Germinal center (tissue), 1 donor: ENCODE data around the gene SEMA3E.

Experiments
- DNase-seq: peaks from one replicate; pipeline ENCODE4 v3.0.0; 2012; ENCODE audit warnings: mixed read lengths, low spot score

The SEMA3E gene

GRCh38 chr7:83640731-83641537, 8.0 kb downstream of the SEMA3E start:
- DNase-seq: no peak

- no peak for DNase-seq
Measured at GRCh38 chr7:83640240-83640639, 8.7 kb downstream of the SEMA3E start.

GRCh38 chr7:83633516-83633915, 15.4 kb downstream of the SEMA3E start:
- no peak for DNase-seq

GRCh38 chr7:83629117-83629880, 19.6 kb downstream of the SEMA3E start:
- no peak for DNase-seq

GRCh38 chr7:83617858-83618257, 31.1 kb downstream of the SEMA3E start:
- no peak for DNase-seq

GRCh38 chr7:83614112-83614511, 34.8 kb downstream of the SEMA3E start:
- DNase-seq: no peak

- DNase-seq: no peak
Measured at GRCh38 chr7:83613232-83613631, 35.7 kb downstream of the SEMA3E start.

- DNase-seq: no peak
Measured at GRCh38 chr7:83611776-83612175, 37.2 kb downstream of the SEMA3E start.

- no peak for DNase-seq
Measured at GRCh38 chr7:83610649-83611304, 38.2 kb downstream of the SEMA3E start.

GRCh38 chr7:83608716-83609115, 40.2 kb downstream of the SEMA3E start:
- DNase-seq: no peak

GRCh38 chr7:83603649-83604048, 45.3 kb downstream of the SEMA3E start:
- no peak for DNase-seq

- no peak for DNase-seq
Measured at GRCh38 chr7:83599131-83599530, 49.8 kb downstream of the SEMA3E start.

- no peak for DNase-seq
Measured at GRCh38 chr7:83593921-83594475, 54.9 kb downstream of the SEMA3E start.

GRCh38 chr7:83588602-83589240, 60.2 kb downstream of the SEMA3E start:
- no peak for DNase-seq

GRCh38 chr7:83586281-83586680, 62.7 kb downstream of the SEMA3E start:
- no peak for DNase-seq

GRCh38 chr7:83581667-83582435, 67.1 kb downstream of the SEMA3E start:
- no peak for DNase-seq

GRCh38 chr7:83579740-83580139, 69.2 kb downstream of the SEMA3E start:
- DNase-seq: no peak

- DNase-seq: no peak
Measured at GRCh38 chr7:83575436-83575835, 73.5 kb downstream of the SEMA3E start.

- DNase-seq: no peak
Measured at GRCh38 chr7:83574616-83575015, 74.3 kb downstream of the SEMA3E start.

- DNase-seq: no peak
Measured at GRCh38 chr7:83562960-83563359, 86.0 kb downstream of the SEMA3E start.

GRCh38 chr7:83562289-83562688, 86.7 kb downstream of the SEMA3E start:
- no peak for DNase-seq
